PC-3 (cell line): ENCODE measurements around the gene FBXO15.

Experiments used
- EZH2phosphoT487 ChIP-seq: fragments of 300-600 bp; sonication (generic); IDR thresholded peaks from 2 replicates; pipeline ENCODE4 v1.6.1; 2018; ENCODE audit warnings: mild to moderate bottlenecking, antibody characterized with exemption, low read length, borderline replicate concordance
- TF ChIP-seq, protein P1 (sequence below): fragments of 300-600 bp; sonication (generic); conservative IDR thresholded peaks from 2 replicates; pipeline ENCODE4 v1.5.1; 2017; ENCODE audit warnings: antibody characterized with exemption, low read depth, mild to moderate bottlenecking, low read length

DNA sequence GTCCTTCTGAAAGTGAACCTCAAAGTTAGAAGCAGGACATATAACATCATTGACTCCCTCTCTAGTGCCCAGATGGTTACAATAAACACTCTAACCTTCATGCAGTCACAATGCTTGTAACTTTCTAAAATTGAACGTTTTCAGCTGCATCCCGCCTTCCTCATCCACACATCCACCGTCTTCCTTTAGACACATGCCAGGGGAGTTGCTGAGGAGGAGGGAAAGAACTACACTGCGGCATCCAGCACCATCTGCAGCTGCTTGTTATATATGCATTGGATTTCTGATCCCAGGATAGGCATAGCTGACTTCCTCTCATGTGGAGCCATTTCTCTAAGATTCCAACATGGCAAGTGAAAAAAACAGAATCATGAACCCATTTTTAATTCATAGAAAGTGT, 96.8 kb downstream of the FBXO15 start:
- TF ChIP-seq, protein P1, sequence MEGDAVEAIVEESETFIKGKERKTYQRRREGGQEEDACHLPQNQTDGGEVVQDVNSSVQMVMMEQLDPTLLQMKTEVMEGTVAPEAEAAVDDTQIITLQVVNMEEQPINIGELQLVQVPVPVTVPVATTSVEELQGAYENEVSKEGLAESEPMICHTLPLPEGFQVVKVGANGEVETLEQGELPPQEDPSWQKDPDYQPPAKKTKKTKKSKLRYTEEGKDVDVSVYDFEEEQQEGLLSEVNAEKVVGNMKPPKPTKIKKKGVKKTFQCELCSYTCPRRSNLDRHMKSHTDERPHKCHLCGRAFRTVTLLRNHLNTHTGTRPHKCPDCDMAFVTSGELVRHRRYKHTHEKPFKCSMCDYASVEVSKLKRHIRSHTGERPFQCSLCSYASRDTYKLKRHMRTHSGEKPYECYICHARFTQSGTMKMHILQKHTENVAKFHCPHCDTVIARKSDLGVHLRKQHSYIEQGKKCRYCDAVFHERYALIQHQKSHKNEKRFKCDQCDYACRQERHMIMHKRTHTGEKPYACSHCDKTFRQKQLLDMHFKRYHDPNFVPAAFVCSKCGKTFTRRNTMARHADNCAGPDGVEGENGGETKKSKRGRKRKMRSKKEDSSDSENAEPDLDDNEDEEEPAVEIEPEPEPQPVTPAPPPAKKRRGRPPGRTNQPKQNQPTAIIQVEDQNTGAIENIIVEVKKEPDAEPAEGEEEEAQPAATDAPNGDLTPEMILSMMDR, result no peak
- TF ChIP-seq EZH2phosphoT487, result no peak
